Adrenal gland (tissue), 12 donors: ENCODE measurements around the gene TMEM62. TPM values are rescaled to one million over a fixed set of nuclear protein-coding genes. Genes with fewer than 3 reads are reported as not detected.
"Not testable (repeated sequence)": the region's sequence is repeated elsewhere in the genome, so short reads cannot be mapped to it uniquely, and the experiment has no call there.

ENCODE experiments used
- DNase-seq, 7 donors: peaks; one replicate each; pipeline ENCODE4 v3.0.0-alpha.2; 2019 to 2020
- H3K27ac ChIP-seq, 5 donors: fragments of 200-600 bp; sonication (generic) in 4 of 5; 1 replicate in 3 of 5; 2 replicates in 2 of 5; pipeline versions ENCODE4 v1.5.1 to v1.8.0; 2016 to 2020; ENCODE audit warnings: mild to moderate bottlenecking in 1 of 5
- H3K27me3 ChIP-seq: fragments of 200-600 bp; 2 replicates; pipeline ENCODE4 v1.8.0; 2021
- H3K36me3 ChIP-seq, 2 donors: fragments of 200-600 bp; replicated peaks in 1 of 2; 1 replicate in 1 of 2; 2 replicates in 1 of 2; pipeline versions ENCODE4 v1.5.1 to v1.8.0; 2018 to 2022
- H3K4me1 ChIP-seq, 2 donors: fragments of 200-600 bp; replicated peaks in 1 of 2; 1 replicate in 1 of 2; 2 replicates in 1 of 2; pipeline versions ENCODE4 v1.5.1 to v1.8.0; 2018 to 2021
- H3K4me3 ChIP-seq, 4 donors: fragments of 200-600 bp; sonication (generic) in 3 of 4; one replicate each; pipeline ENCODE4 v1.5.1; 2016 to 2018
- H3K9me3 ChIP-seq, 3 donors: fragments of 200-600 bp; sonication (generic) in 1 of 3; replicated peaks in 1 of 3; 1 replicate in 2 of 3; 2 replicates in 1 of 3; pipeline versions ENCODE4 v1.5.1 to v1.8.0; 2016 to 2021
- POLR2A ChIP-seq, 2 donors: fragments of 450-650 bp; IDR thresholded peaks; one replicate each; pipeline ENCODE4 v1.6.1; 2017; ENCODE audit warnings: antibody characterized with exemption in 2 of 2, mild to moderate bottlenecking in 2 of 2, moderate library complexity in 1 of 2
- WGBS, 4 donors: extraction: QIAGEN DNeasy Blood & Tissue Kit in 2 of 4; methylation state at CpG; one replicate each; pipeline versions ENCODE4 v1.1.5 to v1.1.7; 2013 to 2017; 5-methylcytosine and 5-hydroxymethylcytosine counted together
- intact Hi-C, 2 donors: fragments of 100-400 bp; cut with DNase I; formaldehyde crosslinking; loops; one replicate each; pipeline versions ENCODE4 v1.14.1 to v1.15.0; 2022 to 2023
- polyA plus RNA-seq, 3 donors: library from polyadenylated mRNA; stranded (reverse); fragments of 200-250 nt in 2 of 3; fragments of 350-450 nt in 1 of 3; fragmentation: Illumina TruSeq in 1 of 3; extraction: RNeasy Lipid Tissue Mini Kit (QIAGEN cat#74804) in 1 of 3; gene quantifications; one replicate each; pipeline ENCODE4 v1.2.3, GENCODE V29; 2013 to 2014
- total RNA-seq, 9 donors: library from RNA; depleted of rRNA in 4 of 9; stranded (reverse); fragments of >200 nt in 4 of 9; fragments of 120-200 nt in 1 of 9; fragmentation: NEBNext Ultra II Directional in 1 of 9; extraction: Animal tissue kit (Norgen Biotek cat#: 25700) in 1 of 9; gene quantifications; one replicate each; pipeline versions ENCODE4 v1.1.0 to v1.2.4, GENCODE V29; 2013 to 2023
- TF ChIP-seq, protein P1 (sequence below), 6 experiments: fragments of 450-650 bp in 4 of 6; fragments of 200-600 bp in 2 of 6; sonication (generic) in 1 of 6; IDR thresholded peaks; 1 replicate in 5 of 6; 2 replicates in 1 of 6; pipeline versions ENCODE4 v1.5.1 to v1.8.0; 2016 to 2021; ENCODE audit warnings: antibody characterized with exemption in 6 of 6, mild to moderate bottlenecking in 2 of 6, moderate library complexity in 1 of 6
- donor health status: healthy with polysubstance abuse.
- donor health status: Bipolar disorder and iron deficiency.
- donor health status: DM: yes; HTN: yes; CAD: no.
- donor health status: DM: no; HTN: no; CAD: no.
- donor health status: DM: no; HTN: no; CAD: no.
- donor health status: DM: yes; HTN: yes; CAD: no.

TMEM62 gene
- total and polyA plus RNA-seq, 12 donors, result 11.3 to 25.9 (median 18.4) TPM

DNA sequence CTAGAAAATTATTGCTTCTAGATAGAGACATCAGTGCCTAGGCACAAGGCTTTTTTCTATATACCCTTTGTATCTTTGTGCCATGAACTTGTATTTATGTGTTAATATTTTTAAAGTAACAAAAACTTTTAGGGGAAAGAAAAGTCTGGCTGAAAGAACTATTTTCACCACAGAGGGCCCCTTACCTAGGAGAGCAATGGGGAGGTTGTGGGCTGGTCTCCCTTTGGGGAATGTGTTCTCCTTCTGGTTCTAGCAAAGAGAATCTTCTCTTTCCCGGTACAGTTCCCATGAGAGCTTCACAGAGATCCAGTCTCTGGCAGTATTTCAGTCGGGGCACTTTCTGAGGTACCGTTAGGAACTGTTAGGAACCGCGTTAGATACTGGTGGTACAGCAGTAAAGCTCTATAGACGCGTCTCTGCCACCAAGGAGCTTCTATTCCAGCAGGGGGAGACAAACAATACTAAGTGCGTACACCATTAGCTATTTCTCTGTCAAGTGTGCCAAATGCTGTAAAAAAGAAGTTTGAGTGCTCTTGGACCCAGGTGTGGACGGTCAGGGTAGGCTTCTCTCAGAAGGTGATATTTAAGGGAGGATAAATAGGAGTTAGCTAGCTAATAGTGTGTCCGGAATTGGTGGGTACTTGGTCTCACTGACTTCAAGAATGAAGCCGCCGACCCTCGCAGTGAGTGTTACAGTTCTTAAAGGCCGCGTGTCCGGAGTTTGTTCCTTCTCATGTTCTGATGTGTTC is 92.0 kb downstream of the TMEM62 start:
- peak; percentile 37 to 72 (median 45) for DNase-seq
- WGBS, 4 donors, result 6 to 43% (median 42%) methylated on average over 9 to 16 of the region's 16 CpGs
- Histone ChIP-seq H3K36me3 (no peaks in the 10 kb centered on the region), H3K4me1 (no peaks in the 10 kb centered on the region), H3K9me3 (no peaks in the 10 kb centered on the region), H3K4me3 (no peak overlapping the region), H3K27me3 (no peaks in the 10 kb centered on the region), H3K27ac (no peak overlapping the region)
- intact Hi-C loops, result loop anchor here in 1 of 2 donors (5.0 kb wide), 1 partner anchor 62 kb away; no protein-coding TSS in a partner anchor
- TF ChIP-seq, protein P1, sequence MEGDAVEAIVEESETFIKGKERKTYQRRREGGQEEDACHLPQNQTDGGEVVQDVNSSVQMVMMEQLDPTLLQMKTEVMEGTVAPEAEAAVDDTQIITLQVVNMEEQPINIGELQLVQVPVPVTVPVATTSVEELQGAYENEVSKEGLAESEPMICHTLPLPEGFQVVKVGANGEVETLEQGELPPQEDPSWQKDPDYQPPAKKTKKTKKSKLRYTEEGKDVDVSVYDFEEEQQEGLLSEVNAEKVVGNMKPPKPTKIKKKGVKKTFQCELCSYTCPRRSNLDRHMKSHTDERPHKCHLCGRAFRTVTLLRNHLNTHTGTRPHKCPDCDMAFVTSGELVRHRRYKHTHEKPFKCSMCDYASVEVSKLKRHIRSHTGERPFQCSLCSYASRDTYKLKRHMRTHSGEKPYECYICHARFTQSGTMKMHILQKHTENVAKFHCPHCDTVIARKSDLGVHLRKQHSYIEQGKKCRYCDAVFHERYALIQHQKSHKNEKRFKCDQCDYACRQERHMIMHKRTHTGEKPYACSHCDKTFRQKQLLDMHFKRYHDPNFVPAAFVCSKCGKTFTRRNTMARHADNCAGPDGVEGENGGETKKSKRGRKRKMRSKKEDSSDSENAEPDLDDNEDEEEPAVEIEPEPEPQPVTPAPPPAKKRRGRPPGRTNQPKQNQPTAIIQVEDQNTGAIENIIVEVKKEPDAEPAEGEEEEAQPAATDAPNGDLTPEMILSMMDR (IDR thresholded peaks at IDR 0.05), result peak; percentile 59 to 74 (median 70)
- no peak for TF ChIP-seq POLR2A (IDR thresholded peaks at IDR 0.05)

- H3K4me3 ChIP-seq, H3K9me3 ChIP-seq, H3K27me3 ChIP-seq, H3K27ac ChIP-seq, DNase-seq, H3K4me1 ChIP-seq, H3K36me3 ChIP-seq: not testable (repeated sequence)
- 82 to 100% (median 84%) methylated on average over 9 to 12 of the region's 12 CpGs for WGBS, 4 donors
- intact Hi-C loops, result loop anchor here (2.0 to 5.0 kb wide), 2 partner anchors 61 kb away; no protein-coding TSS in a partner anchor
These were observed 92.5 kb downstream of the TMEM62 start for GRCh38 chr15:43225950-43226255.

- no peak for DNase-seq
- Histone ChIP-seq H3K36me3 (no peaks in the 10 kb centered on the region), H3K4me1 (no peaks in the 10 kb centered on the region), H3K9me3 (no peaks in the 10 kb centered on the region), H3K27ac (no peak overlapping the region), H3K27me3 (no peaks in the 10 kb centered on the region), H3K4me3 (no peak overlapping the region)
- intact Hi-C loops, result loop anchor here (2.0 to 5.0 kb wide), 2 partner anchors 60 to 61 kb away; no protein-coding TSS in a partner anchor
- TF ChIP-seq, protein P1 (IDR thresholded peaks at IDR 0.05), result no peak
- no peak for TF ChIP-seq POLR2A (IDR thresholded peaks at IDR 0.05)
- WGBS, 4 donors, result 90 to 93% (median 93%) methylated on average over 30 to 57 of the region's 57 CpGs
These were observed 93.3 kb downstream of the TMEM62 start for GRCh38 chr15:43226436-43227305.

DNA sequence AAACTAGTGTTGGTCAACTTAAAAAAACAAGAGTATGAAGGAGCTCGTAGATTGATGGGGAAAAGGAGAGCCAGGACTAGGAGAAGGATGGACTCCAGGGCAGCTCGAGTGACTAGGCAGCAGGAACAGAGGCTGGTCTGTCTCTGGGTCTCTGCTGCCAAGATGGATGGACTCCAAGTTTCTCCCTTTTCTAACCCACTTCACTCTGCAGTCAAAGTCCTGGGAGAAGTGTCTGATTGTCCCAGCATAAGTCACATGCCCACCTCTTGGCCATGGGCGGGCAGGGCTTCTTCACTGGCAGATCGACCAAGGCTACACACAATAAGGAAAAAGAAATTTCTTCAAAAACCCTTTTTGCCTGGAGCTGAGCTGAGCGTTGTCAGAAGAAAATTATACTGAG is 96.6 kb downstream of the TMEM62 start:
- DNase-seq, result no peak
- WGBS, 4 donors, result 75 to 85% (median 84%) methylated on average over 5 of the region's 5 CpGs
- intact Hi-C loops, result loop anchor here in 1 of 2 donors (5.0 kb wide), 1 partner anchor 57 kb away; no protein-coding TSS in a partner anchor
- Histone ChIP-seq H3K4me1 (no peaks in the 10 kb centered on the region), H3K27ac (peak overlapping the region in 1 of 5 donors; percentile 65), H3K4me3 (no peak overlapping the region), H3K36me3 (no peaks in the 10 kb centered on the region), H3K9me3 (no peaks in the 10 kb centered on the region), H3K27me3 (no peaks in the 10 kb centered on the region)
- TF ChIP-seq, protein P1 (IDR thresholded peaks at IDR 0.05), result no peak
- TF ChIP-seq POLR2A (IDR thresholded peaks at IDR 0.05), result no peak
